Suprapubic skin (tissue), 3 donors: ENCODE results near the gene HOXD9.

Experiments
- POLR2AphosphoS5 ChIP-seq, 3 donors: sonication (generic); formaldehyde crosslinking; IDR thresholded peaks; one replicate each; pipeline ENCODE4 v1.6.1; 2017; ENCODE audit warnings: antibody characterized with exemption in 3 of 3
- TF ChIP-seq, protein P1 (sequence below), 2 donors: fragments of 200-600 bp in 1 of 2; fragments of 450-650 bp in 1 of 2; sonication (generic) in 1 of 2; IDR thresholded peaks; one replicate each; pipeline ENCODE4 v1.5.1; 2016 to 2019; ENCODE audit warnings: antibody characterized with exemption in 2 of 2, mild to moderate bottlenecking in 1 of 2, moderate library complexity in 1 of 2

DNA sequence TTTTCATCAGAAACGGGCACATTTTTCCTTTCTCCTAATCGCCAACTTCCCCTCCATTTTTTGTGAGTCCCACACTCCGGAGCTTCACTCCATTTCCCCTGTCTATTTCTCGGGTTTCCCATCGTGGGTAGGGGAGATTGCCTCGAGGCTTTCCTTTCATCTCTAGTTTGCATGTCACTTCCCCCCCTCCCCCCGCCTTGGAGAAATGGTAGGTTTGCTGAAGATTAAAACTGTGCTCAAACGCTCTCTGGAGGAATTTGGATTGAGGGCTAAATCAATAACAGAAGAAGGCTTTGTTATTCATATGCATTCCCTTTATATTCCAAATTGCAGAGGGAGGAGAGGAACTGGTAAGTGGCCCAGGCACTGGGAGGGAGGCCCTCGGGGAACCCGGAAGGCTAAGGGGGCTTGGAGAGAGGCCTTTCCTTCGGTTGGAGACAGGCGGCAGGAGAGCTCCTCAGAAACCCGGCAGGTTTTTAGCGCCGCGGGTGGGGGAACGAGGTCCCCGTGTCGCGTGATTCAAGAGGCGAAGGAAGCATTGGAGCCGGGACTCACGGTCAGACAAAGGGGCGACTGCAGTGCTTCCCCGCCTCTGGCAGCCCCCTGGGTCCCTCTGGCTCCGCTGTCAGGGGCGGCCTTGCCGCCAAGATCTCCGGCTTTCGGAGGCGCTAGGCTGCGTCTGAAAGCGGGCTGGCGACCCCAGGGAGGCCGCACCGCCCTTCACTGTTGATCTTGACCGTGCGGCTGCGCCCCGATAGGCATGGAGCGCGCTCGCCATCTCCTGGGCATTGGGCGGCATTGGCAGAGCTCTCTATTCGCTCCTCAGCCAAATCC is 25.3 kb upstream of the HOXD9 start:
- TF ChIP-seq, protein P1, sequence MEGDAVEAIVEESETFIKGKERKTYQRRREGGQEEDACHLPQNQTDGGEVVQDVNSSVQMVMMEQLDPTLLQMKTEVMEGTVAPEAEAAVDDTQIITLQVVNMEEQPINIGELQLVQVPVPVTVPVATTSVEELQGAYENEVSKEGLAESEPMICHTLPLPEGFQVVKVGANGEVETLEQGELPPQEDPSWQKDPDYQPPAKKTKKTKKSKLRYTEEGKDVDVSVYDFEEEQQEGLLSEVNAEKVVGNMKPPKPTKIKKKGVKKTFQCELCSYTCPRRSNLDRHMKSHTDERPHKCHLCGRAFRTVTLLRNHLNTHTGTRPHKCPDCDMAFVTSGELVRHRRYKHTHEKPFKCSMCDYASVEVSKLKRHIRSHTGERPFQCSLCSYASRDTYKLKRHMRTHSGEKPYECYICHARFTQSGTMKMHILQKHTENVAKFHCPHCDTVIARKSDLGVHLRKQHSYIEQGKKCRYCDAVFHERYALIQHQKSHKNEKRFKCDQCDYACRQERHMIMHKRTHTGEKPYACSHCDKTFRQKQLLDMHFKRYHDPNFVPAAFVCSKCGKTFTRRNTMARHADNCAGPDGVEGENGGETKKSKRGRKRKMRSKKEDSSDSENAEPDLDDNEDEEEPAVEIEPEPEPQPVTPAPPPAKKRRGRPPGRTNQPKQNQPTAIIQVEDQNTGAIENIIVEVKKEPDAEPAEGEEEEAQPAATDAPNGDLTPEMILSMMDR (IDR thresholded peaks at IDR 0.05), result peak; percentile 14 to 81
- no peak for TF ChIP-seq POLR2AphosphoS5 (IDR thresholded peaks at IDR 0.05)
